Epidermal melanocyte (primary cell): ENCODE data around the gene SLC17A5.
"Not testable (repeated sequence)": the region's sequence is repeated elsewhere in the genome, so short reads cannot be mapped to it uniquely, and the experiment has no call there.

Experiments used
- DNase-seq: peaks from one replicate; pipeline ENCODE4 v3.0.0; 2011; ENCODE audit warnings: low spot score; ENCODE audit not compliant: insufficient read length

The SLC17A5 gene

DNA sequence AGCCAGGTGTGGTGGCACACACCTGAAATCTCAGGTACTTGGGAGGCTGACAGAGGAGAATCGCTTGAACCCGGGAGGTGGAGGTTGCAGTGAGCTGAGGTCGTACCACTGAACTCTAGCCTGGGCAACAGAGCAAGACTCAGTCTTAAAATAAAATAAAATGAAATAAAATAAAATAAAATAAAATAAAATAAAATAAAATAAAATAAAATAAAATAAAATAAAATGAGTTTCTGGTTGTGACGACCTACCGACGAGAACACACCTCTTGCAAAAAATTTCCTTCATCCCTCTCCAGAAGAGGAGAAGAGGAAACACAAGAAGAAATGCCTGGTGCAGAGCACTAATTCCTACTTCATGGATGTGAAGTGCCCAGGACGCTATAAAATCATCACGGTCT, 35.7 kb downstream of the SLC17A5 start:
- DNase-seq, result not testable (repeated sequence)

DNA sequence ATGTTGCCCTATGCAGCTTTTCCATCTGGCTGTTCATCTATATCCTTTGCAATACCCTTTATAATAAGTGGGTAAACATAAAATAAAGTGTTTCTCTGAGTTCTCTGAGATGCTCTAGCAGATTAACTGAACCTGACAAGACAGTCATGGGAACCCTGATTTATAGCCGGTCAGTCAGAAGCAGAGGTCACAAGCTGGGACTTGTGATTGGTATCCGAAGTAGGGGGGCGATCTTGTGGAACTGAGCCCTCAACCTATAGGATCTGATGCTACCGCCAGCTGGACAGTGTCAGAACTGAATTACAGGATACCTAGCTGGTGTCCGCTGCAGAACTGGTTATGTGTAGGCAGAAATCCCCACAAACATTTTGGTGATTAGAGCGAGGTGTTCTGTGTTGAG, 39.0 kb downstream of the SLC17A5 start:
- no peak for DNase-seq

DNA sequence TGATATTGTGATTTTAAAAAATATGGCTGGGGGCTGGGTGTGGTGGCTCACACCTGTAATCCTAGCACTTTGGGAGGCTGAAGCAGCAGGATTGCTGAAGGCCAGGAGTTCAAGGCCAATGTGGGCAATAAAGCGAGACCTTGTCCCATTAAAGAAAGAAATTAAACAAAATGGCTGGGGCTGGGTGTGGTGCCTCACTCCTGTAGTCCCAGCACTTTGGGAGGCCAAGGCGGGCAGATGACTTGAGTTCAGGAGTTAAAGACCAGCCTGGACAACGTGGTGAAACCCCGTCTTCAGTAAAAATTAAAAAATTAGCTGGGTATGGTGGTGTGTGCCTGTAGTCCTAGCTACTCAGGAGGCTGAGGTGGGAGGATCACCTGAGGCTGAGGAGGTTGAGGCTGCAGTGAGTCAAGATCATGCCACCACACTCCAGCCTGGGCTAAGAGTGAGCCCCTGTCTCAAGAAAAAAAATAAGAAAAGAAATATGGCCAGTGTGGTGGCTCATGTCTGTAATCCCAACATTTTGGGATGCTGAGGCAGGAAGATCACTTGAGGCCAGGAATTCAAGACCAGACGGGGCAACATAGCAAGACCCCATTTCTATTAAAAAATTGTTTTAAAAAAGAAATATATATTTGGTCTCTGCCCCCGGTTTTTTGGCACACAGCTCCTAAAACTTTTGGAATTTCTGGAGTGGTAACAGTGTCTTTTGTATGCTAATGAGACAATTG, 39.8 kb downstream of the SLC17A5 start:
- DNase-seq, result no peak

DNA sequence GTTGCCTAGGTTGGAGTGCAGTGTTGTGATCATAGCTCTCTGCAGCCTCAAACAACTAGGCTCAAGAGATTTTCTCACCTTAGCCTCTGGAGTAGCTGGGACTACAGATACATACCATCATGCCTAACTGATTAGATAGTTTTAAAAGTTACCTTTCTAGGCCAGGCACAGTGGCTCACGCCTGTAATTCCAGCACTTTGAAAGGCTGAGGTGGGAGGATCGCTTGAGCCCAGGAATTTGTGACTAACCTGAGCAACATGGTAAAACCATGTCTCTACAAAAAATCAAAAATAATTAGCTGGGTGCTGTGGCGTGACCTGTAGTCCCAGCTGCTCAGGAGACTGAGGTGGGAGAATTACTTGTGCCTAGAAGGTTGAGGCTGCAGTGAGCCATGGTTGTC, 41.2 kb downstream of the SLC17A5 start:
- DNase-seq, result no peak

DNA sequence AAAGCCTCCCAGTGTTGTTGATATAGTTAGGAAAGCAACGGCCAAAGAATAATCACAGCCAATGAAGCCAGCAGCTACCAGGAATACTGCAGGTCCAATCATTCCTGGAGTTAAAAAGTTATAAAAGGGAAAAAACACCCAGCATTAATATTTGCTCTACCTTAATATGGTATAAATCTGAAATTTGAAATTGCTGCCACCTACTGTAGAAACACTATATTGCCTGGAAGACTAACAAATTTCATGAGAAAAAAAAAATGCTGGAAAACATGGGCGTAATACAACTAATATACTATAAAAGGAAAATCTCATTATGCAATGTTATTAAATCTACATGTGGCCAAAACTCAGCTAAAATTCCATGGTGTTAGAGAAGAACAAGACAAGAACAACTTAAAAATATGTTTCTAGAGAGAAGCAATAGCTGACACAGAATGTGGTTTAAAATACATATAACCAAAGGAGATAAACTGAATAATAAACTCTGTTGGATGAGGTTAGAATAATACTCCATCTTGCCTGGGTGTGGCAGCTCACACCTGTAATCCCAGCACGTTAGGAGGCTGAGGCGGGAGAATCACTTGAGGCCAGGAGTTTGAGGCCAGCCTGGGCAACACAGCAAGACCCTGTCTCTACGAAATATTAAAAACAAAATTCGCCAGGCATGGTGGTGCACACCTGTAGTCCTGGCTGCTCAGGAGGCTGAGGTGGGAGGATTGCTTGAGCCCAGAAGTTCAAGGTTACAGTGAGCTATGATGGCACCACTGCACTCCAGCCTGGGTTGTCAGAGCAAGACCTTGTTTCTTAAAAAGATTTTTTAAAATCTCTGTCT, 43.1 kb downstream of the SLC17A5 start:
- no peak for DNase-seq

DNA sequence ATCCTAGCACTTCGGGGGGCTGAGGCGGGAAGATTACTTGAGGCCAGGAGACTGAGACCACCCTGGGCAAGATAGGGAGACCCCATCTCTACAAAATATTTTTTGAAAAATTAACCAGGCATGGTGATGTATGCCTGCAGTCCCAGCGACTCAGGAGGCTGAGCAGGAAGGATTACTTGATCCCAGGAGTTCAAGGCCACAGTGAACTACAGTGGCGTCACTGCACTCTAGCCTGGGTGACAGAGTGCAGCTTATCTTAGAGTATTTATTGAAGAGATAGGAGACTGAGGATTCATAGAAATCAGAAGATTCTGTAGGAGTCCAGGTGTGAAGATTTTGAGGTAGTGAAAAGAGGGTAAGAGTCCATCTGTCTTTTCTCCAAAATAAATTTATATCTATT, 45.0 kb downstream of the SLC17A5 start:
- no peak for DNase-seq

DNA sequence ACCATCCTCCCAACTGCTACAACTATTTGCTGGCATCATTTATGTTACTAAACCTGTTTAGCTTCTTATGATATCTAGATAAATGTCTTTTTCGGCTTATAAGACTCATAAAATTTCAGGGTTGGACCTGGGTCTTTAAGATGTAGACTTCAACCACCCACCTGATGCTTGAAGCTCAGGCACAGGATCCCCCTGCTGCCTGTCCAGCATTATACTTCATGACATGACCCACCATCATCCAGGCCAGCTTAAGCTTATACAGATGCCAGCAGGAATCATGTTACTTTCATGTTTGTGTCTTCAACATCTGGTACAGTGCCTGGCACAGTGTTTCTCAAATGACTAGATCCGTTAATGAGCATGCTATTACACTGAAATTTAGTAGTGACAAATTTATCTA, 47.4 kb downstream of the SLC17A5 start:
- DNase-seq, result no peak

DNA sequence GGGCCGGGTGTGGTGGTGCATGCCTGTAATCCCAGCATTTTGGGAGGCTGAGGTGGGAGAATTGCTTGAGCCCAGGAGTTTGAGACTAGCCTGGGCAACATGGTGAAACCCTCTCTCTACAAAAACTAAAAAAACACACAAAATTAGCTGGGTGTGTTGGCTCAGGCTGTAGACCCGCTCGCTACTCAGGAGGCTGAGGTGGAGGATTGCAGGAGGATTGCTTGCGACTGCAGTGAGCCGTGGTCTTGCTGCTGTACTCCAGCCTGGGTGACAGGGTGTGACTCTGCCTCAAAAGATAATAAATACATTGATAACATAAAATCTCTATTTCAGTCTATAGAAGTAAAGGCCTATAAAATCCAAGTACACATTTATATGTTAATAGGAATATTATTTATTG, 49.3 kb downstream of the SLC17A5 start:
- no peak for DNase-seq

DNA sequence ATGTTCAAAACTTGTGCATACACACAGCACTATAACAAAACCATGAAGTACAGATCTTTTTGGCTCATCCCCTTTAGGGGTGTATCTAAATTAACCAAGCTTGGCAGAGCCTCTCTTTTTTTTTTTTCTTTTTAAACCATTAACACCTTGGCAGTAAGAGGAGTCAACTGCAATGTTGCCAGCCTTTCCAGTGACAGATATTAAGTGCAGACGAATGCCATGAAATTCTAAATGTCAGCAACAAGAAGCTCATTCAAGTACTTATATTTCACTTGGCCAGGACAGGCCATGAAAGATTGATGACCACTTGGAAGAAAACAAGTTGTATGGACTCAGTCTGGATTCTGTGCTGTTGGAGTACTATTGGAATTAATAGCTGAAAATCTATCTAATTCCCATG, 49.8 kb downstream of the SLC17A5 start:
- no peak for DNase-seq

DNA sequence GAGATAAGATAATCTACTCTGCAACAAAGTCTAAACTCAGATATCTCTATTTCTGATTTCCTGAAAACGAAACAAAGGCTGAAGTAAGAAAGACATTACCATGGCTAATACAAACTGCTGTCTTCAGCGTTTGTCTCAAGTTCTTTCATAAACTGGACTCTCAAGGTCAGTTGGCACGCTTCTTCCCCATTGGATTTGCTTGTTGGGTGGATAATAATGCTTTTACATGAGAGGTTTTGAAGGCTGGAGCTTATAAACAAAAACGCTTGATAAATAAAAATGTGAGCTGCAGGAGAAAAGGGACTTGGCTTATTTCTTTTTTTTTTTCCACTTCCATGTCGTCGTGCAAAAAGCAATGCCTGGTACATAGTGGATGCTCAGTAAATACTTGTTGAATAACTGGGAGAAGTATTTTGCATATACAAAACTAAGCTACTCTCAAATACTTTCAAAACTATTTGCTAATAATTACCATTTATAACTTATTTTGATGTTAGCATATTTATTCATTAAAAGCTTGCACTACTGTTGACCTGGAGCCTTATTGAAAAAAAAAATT, 67.3 kb downstream of the SLC17A5 start:
- no peak for DNase-seq

DNA sequence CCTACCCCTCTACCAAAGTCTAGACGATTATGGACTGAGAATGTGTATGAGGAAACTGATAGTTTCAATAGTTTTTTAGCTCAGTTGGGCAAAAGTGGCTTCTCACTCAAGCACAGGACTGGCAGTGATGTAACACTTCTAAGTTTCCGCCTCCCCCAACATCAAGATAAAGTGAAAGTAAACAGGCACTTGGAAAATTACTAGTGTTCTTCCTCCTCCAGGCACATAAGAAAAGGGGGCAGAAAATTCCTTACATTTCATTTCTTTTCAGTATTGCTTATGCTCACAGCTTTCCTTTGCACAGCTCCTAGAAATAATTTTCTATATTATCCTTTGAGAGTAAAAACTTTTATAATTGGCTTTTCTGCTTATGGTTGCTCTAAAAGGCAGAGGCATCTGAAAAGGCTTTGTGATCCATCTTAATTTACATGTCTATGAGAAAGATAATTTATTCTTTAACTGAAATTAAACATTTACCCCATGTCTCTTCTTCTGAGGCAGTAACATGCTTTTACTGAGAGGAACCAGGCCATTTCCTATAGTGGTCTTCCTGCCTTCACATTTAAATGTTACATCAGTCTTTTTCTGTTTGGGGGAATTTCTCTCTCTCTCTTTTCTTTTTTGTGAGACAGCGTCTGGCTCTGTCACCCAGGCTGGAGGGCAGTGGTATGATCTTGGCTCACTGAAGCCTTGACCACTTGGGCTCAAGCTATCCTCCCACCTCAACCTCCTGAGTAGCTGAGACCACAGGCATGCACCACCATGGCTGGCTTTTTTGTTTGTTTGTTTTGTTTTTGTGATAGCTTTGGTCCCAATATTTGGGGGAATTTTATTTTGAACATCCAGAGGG, 68.0 kb downstream of the SLC17A5 start:
- DNase-seq, result peak; percentile 75

DNA sequence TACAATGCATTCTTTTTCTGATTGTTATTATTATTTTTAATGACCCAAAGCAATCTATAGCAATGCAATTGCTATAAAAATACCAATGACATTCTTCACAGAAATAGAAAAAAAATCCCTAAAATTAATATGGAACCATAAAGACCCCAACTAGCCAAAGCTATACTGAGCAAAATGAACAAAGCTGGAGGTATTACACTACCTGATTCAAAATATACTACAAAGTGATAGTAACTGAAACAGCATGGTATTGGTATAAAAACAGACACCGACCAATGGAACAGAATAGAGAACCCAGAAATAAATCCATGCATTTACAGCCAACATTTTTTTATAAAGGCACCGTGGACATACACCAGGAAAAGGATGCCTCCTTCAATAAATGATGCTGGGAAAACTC, 72.5 kb downstream of the SLC17A5 start:
- no peak for DNase-seq

DNA sequence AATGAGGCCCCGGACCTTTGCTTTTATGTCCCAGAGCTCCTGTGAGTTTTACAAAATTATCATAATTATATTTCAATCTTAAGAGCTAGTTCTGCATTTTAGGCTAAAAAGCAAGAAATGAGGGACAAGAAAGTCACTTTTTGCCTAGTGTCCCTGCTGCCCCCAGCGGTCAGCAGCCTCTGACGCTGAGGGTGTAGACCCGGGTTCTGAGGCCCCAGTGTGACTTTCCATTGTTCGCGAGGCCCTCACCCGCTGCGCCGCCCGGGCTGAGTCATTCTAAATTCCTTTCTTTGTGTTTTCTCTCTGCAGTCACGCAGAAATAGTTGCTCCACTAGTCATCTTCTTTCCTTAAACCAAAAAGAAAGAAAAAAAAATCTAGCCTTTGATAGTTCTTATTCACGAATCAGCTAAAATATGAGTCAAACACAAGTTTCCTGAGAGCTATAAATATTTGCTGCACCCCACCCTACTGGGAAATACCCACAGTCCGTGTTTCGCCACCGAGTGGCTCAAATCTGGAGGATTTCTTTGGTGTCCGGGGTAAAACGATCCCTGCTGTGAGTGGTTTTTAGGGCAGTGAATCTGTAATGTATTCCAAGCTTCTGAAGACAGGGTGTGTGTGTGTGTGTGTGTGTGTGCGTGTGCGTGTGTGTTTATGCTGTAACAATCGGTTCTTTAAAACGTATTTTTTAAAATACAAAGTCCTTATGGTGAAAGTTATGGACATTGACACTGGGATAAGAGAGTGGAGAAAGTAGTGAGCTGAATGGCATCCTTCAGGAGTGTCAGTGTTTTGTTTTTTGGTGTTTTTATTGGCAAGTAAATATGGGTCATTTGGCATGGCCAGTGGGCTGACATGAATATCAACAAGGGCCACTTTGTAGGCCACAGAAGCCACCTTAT, 73.3 kb downstream of the SLC17A5 start:
- peak; percentile 61 for DNase-seq

DNA sequence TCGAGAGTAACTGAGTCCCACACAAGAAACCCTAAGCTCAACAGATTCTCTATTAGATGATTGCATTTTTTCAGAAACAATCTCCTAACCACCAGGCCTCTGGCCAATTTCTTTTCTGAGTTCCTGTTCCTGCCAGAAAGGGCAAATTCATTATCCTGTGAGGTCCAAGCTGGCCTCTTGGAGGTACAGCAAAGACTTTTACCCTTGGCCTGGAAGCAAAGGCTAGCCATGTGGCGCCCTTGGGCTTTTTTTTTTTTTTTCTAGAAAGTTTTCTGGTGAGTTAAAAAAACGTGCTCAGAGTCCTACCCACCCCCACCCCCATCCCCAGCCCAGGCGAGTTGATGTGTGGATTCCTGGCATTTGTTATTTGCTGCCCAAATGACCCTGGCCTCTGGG, 73.9 kb downstream of the SLC17A5 start:
- peak; percentile 45 for DNase-seq

DNA sequence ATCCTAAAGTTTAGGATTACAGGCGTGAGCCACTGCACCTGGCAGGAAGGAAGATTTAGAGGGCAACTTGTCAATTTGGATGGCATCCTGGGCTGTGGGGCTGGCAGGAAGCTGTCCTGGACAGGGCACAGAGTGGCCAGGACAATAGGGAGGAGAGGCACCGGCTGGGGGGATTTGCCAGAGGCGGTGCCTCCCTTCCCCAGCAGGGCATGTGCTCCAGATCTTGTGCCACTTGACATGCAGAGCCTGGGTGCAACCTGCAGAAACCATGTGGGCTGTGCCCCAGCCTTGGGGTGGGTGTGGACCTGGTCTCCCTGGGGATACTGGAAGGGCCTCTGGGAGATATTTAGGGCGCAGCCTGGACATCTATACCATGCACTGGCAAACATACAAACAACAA, 74.4 kb downstream of the SLC17A5 start:
- DNase-seq, result no peak

DNA sequence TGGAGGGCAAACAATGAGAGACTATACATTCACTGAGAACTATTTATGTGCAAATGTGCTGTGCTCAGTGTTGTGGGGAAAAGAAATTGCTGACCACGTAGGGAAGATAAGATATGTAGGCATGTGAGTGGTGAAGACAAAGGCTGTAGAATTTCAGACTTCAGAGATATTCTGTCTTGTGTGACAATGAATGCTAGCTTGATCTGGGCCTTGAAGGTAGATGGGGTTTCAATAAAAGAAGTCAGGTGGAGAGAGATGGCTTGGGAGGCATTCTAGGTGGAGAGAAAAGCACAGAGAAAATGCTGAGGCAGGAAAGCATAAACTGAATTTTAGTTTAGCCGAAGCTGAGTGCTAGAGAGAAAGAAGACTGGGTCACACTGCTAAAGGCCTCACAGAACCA, 76.1 kb downstream of the SLC17A5 start:
- no peak for DNase-seq

DNA sequence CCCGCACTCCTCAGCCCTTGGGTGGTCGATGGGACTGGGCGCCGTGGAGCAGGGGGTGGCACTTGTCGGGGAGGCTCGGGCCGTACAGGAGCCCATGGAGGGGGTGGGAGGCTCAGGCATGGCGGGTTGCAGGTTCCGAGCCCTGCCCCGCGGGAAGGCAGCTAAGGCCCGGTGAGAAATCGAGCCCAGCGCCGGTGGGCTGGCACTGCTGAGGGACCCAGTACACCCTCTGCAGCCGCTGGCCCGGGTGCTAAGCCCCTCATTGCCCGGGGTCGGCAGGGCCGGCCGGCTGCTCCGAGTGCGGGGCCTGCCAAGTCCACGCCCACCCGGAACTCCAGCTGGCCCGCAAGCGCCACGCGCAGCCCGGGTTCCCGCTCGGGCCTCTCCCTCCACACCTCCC, 81.3 kb downstream of the SLC17A5 start:
- DNase-seq, result not testable (repeated sequence)

DNA sequence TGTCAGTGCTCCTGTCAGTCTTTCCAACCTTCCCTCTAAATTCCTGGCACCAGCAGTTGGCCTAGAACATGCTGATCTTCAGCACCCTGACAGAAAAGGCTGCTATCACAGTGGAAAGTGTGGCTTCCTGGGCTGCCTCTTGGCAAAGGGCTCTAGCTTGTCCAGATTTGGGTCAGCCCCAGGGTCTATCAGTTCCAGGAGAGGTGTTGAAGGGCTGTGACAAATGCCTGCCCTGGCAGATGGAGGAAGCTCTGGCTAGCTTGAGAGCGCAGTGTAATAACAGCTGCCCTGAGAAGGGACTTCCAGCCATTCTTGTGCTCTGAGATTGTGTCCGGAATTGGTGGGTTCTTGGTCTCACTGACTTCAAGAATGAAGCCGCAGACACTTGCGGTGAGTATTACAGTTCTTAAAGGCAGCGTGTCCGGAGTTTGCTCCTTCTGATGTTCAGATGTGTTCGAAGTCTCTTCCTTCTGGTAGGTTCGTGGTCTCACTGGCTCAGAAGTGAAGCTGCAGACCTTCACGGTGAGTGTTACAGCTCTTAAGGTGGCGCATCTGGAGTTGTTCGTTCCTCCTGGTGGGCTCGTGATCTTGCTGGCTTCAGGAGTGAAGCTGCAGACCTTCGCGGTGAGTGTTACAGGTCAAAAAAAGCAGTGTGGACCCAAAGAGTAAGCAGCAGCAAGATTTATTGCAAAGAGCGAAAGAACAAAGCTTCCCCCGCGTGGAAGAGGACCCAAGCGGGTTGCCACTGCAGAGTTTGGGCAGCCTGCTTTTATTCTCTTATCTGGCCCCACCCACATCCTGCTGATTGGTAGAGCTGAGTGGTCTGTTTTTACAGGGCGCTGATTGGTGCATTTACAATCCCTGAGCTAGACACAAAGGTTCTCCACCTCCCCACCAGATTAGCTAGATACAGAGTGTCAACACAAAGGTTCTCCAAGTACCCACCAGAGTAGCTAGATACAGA, 82.3 kb downstream of the SLC17A5 start:
- DNase-seq, result not testable (repeated sequence)

DNA sequence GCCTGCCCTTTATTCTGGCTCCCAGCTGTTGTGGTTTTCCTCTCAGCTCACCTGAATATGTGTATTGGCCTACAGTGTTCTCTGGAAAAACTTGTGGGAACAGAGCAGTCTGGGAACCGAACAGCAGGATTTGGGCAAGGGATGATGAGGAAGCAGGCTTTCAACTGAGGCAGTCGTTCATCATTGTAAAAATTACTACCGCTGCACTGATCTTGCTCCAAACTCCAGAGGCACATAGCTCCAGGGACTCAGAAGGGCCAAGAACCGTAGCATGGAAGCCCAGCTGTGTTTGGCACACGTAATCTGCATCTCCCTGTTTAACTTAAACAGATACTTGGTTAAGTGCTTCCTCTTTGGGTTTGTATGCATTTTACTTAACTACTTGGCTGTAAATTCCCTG, 84.7 kb downstream of the SLC17A5 start:
- DNase-seq, result no peak
